NCI-H2081 treated with DMSO at 0.1 percent for 48 hours (cell line): ENCODE results near the gene NEAT1.

ENCODE experiments used
- DNase-seq: peaks from one replicate; lab custom pipeline; 2025; lab: John Stamatoyannopoulos, UW

The NEAT1 gene

GRCh38 chr11:65434057-65434666, 11.6 kb downstream of the NEAT1 start:
- no peak for DNase-seq

GRCh38 chr11:65434667-65435410, 12.2 kb downstream of the NEAT1 start:
- no peak for DNase-seq

GRCh38 chr11:65435411-65435931, 12.9 kb downstream of the NEAT1 start:
- no peak for DNase-seq

- DNase-seq, result no peak
Measured at GRCh38 chr11:65435981-65436411, 13.4 kb downstream of the NEAT1 start.

- DNase-seq, result no peak
Measured at GRCh38 chr11:65436412-65437032, 13.9 kb downstream of the NEAT1 start.

- no peak for DNase-seq
Measured at GRCh38 chr11:65437436-65438227, 15.0 kb downstream of the NEAT1 start.

- DNase-seq, result no peak
Measured at GRCh38 chr11:65438257-65439151, 15.9 kb downstream of the NEAT1 start.

GRCh38 chr11:65439331-65440181, 17.0 kb downstream of the NEAT1 start:
- DNase-seq, result no peak

- no peak for DNase-seq
Measured at GRCh38 chr11:65440831-65441499, 18.4 kb downstream of the NEAT1 start.

- DNase-seq, result no peak
Measured at GRCh38 chr11:65442842-65443331, 20.3 kb downstream of the NEAT1 start.

GRCh38 chr11:65444314-65445051, 21.9 kb downstream of the NEAT1 start:
- no peak for DNase-seq

- no peak for DNase-seq
Measured at GRCh38 chr11:65445101-65445603, 22.6 kb downstream of the NEAT1 start.

- DNase-seq, result no peak
Measured at GRCh38 chr11:65445604-65446445, 23.2 kb downstream of the NEAT1 start.

- no peak for DNase-seq
Measured at GRCh38 chr11:65446446-65447277, 24.1 kb downstream of the NEAT1 start.

- DNase-seq, result no peak
Measured at GRCh38 chr11:65448074-65448417, 25.4 kb downstream of the NEAT1 start.

- no peak for DNase-seq
Measured at GRCh38 chr11:65448418-65449105, 26.0 kb downstream of the NEAT1 start.
